Lung (tissue), 16 donors: ENCODE measurements around the gene TRIM17. TPM values are rescaled to one million over a fixed set of nuclear protein-coding genes. Genes with fewer than 3 reads are reported as not detected.

ENCODE experiments used
- ATAC-seq: fragments of 200-7000 bp; cut with Tn5 transposase; one replicate; pipeline ENCODE4 v1.9.1; 2020; ENCODE audit warnings: moderate number of reproducible peaks; ENCODE audit not compliant: insufficient read depth, low FRiP score
- DNase-seq, 3 donors: peaks; one replicate each; pipeline ENCODE4 v3.0.0-alpha.2; 2013 to 2017
- H3K27ac ChIP-seq, 2 donors: one replicate each; pipeline ENCODE4 v1.5.1; 2013; ENCODE audit warnings: mild to moderate bottlenecking in 2 of 2, moderate library complexity in 2 of 2, control low read depth in 1 of 2, inconsistent platforms in 1 of 2, low read depth in 1 of 2, low read length in 1 of 2
- H3K27me3 ChIP-seq, 3 donors: one replicate each; pipeline ENCODE4 v1.5.1; 2013; ENCODE audit warnings: low read length in 2 of 3; ENCODE audit not compliant: control insufficient read depth in 3 of 3, insufficient read depth in 3 of 3
- H3K36me3 ChIP-seq, 4 donors: one replicate each; pipeline ENCODE4 v1.5.1; 2013; ENCODE audit warnings: low read length in 4 of 4, mild to moderate bottlenecking in 1 of 4, moderate library complexity in 1 of 4; ENCODE audit not compliant: control insufficient read depth in 4 of 4, insufficient read depth in 4 of 4
- H3K4me1 ChIP-seq, 5 donors: one replicate each; pipeline ENCODE4 v1.5.1; 2013; ENCODE audit warnings: low read length in 5 of 5, mild to moderate bottlenecking in 2 of 5, moderate library complexity in 1 of 5; ENCODE audit not compliant: control insufficient read depth in 5 of 5, insufficient read depth in 5 of 5
- H3K4me3 ChIP-seq: one replicate; pipeline ENCODE4 v1.5.1; 2013; ENCODE audit warnings: mild to moderate bottlenecking, control low read depth, moderate library complexity
- H3K9ac ChIP-seq, 2 donors: one replicate each; pipeline ENCODE4 v1.5.1; 2013; ENCODE audit warnings: low read length in 2 of 2, control low read depth in 1 of 2; ENCODE audit not compliant: insufficient read depth in 1 of 2
- H3K9me3 ChIP-seq, 4 donors: one replicate each; pipeline ENCODE4 v1.5.1; 2013; ENCODE audit warnings: low read length in 3 of 4, mild to moderate bottlenecking in 1 of 4, moderate library complexity in 1 of 4; ENCODE audit not compliant: control insufficient read depth in 4 of 4, insufficient read depth in 3 of 4
- WGBS, 2 donors: extraction: QIAGEN DNeasy Blood & Tissue Kit; methylation state at CpG; one replicate each; pipeline ENCODE4 v1.1.7; 2013; 5-methylcytosine and 5-hydroxymethylcytosine counted together
- long read RNA-seq, 5 donors: transcript quantifications; one replicate each; lab custom pipeline, GENCODE V29; 2026
- polyA plus RNA-seq, 2 donors: library from polyadenylated mRNA; stranded (reverse); fragments of 200-250 nt; gene quantifications; one replicate each; pipeline ENCODE4 v1.2.1, GENCODE V29; 2013
- total RNA-seq, 2 donors: library from RNA; depleted of rRNA in 1 of 2; stranded (reverse); fragments of >200 nt in 1 of 2; gene quantifications; one replicate each; pipeline ENCODE4 v1.2.1, GENCODE V29; 2014 to 2021
- TF ChIP-seq, protein P1 (sequence below): IDR thresholded peaks from 2 replicates; pipeline ENCODE4 v1.5.1; 2012; ENCODE audit warnings: mild to moderate bottlenecking; ENCODE audit errors: control extremely low read depth, extremely low read depth
- donor health status: control.
- donor health status: control.
- donor health status: Bipolar disorder and iron deficiency.
- donor health status: healthy.
- donor health status: DM: yes; HTN: yes; CAD: no.

TRIM17 gene, protein sequence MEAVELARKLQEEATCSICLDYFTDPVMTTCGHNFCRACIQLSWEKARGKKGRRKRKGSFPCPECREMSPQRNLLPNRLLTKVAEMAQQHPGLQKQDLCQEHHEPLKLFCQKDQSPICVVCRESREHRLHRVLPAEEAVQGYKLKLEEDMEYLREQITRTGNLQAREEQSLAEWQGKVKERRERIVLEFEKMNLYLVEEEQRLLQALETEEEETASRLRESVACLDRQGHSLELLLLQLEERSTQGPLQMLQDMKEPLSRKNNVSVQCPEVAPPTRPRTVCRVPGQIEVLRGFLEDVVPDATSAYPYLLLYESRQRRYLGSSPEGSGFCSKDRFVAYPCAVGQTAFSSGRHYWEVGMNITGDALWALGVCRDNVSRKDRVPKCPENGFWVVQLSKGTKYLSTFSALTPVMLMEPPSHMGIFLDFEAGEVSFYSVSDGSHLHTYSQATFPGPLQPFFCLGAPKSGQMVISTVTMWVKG
- total RNA-seq, result 1 to 10 TPM; 2.2 to 3.3 TPM
- polyA plus RNA-seq, result 1 to 10 TPM; 1.0 to 1.5 TPM
- long read RNA-seq, donor 1, result 0 reads
- long read RNA-seq, donor 2, result 0 reads
- long read RNA-seq, donor 3, result 0 reads
- long read RNA-seq, donor 4, partial matches to known transcripts, result 0 of 1 reads
- long read RNA-seq, donor 4, other reads (novel, unspliced or antisense), result 0 of 1 reads
- long read RNA-seq, donor 5, result 0 reads

DNA sequence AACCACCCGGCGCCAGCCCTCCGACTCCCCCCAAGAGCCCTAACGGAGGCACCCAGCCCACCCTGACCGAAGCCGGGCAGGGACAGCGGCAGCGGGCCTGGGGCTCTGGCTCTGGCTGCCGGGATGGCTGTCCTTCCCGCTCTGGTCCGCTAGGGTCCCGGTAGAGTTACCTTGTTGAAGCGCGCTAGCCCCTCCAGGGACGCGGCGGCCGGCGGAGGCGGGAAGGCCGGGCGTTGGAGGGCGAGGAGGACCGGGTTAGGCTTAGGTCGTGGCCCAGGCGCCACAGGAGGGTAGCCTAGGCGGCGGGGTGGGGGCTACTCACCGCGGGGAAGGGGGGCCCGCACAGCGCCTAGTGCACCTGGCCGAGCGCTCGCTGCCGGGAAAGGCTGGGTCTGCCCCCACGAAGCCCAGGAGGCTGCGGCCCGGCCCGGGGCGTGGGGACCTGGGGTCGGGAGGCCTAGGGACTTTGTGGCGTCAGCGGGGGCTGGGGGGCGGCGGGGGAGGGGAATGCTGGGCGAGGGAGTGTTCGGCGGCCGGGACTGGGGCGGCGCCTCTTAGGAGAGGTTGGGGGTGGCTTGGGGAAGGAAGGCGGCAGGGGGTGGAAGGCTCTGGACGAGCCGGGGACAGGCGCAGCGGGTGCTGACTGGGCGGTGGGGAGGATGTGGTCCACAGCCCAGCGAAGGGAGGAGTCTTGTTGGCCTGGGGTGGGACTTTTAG, at the start of gene TRIM17:
Gene TRIM17, minus strand, starts transcription at position 645 of the 717 bp plus-strand sequence. CDS start 1,789 bp downstream, outside the sequence.
- Histone ChIP-seq H3K27me3 (peaks cover 0 to 30% (median 21%) of the 10 kb centered on the region in 3 donors), H3K27ac (no peak within 1 kb of the TSS), H3K9ac (no peak within 1 kb of the TSS), H3K4me3 (no peak within 1 kb of the TSS), H3K9me3 (peaks cover 0 to 3% (median 0%) of the 10 kb centered on the region in 4 donors), H3K36me3 (peaks cover 0 to 3% (median 0%) of the 10 kb centered on the region in 4 donors), H3K4me1 (peaks cover 0 to 12% (median 7%) of the 10 kb centered on the region in 5 donors)
- DNase-seq (peak; percentile 18 to 54 (median 41)), ATAC-seq (peak; percentile 55)
- WGBS, 2 donors, result 1 to 2% methylated on average over 59 of the region's 59 CpGs
- TF ChIP-seq, protein P1, sequence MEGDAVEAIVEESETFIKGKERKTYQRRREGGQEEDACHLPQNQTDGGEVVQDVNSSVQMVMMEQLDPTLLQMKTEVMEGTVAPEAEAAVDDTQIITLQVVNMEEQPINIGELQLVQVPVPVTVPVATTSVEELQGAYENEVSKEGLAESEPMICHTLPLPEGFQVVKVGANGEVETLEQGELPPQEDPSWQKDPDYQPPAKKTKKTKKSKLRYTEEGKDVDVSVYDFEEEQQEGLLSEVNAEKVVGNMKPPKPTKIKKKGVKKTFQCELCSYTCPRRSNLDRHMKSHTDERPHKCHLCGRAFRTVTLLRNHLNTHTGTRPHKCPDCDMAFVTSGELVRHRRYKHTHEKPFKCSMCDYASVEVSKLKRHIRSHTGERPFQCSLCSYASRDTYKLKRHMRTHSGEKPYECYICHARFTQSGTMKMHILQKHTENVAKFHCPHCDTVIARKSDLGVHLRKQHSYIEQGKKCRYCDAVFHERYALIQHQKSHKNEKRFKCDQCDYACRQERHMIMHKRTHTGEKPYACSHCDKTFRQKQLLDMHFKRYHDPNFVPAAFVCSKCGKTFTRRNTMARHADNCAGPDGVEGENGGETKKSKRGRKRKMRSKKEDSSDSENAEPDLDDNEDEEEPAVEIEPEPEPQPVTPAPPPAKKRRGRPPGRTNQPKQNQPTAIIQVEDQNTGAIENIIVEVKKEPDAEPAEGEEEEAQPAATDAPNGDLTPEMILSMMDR, result no peak

DNA sequence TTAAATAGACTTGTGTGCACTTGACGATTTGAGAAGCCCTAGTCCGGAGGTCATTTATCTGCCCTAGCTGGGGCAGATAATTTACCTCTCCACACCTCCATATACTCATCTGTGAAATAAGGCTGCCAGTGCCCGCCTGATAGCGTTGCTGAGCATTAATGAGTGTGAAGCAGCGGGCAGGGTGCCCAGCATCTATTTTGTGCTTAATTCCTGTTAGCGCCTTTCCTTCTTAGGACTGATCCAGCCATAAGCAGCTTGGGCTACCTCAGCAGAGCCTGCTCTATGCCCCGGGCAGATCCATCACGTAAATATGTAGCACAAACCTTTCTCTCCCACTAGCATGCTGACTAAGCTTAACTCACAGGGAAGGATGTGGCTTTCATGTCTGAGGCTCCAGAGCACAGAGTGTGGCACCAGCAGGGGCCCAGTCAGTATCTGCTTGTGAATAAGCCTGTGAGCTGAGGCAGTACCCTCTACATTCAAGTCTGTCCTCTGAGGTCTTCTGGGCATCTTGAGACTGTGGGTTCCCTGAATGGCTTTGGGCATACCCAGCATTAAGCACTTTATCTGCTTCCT, 49.0 kb upstream of the TRIM17 start:
- Histone ChIP-seq H3K36me3 (no peaks in the 10 kb centered on the region), H3K4me3 (no peak overlapping the region), H3K9me3 (peaks cover 0 to 2% (median 0%) of the 10 kb centered on the region in 4 donors), H3K4me1 (peaks cover 0 to 10% (median 0%) of the 10 kb centered on the region in 5 donors), H3K9ac (no peak overlapping the region), H3K27ac (no peak overlapping the region), H3K27me3 (peaks cover 14 to 88% (median 84%) of the 10 kb centered on the region in 3 donors)
- ATAC-seq, result no peak
- DNase-seq, result no peak
- TF ChIP-seq, protein P1, result no peak
- WGBS, 2 donors, result 53 to 67% methylated on average over 8 of the region's 8 CpGs

DNA sequence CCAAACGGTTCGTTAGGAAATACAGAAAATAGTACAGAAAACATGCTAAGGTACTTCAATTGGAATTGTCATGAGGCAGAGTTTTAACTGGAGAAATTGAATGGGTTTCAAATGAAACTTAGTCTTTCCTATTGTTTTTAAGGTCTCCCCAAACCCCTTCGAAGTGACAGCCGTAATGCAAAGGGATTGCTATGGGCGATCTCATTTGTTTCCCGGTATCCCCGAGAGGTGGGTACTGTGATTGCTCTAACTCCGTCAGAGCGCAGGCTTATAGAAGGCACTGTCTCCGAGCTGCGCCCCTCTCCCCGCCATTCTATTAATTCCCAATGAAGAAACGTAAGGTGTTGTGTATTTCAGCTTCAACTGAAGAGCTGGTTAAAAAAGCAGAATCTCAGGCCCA, 48.5 kb upstream of the TRIM17 start:
- Histone ChIP-seq H3K4me3 (no peak overlapping the region), H3K27me3 (peaks cover 14 to 86% (median 84%) of the 10 kb centered on the region in 3 donors), H3K4me1 (peaks cover 0 to 10% (median 0%) of the 10 kb centered on the region in 5 donors), H3K36me3 (no peaks in the 10 kb centered on the region), H3K27ac (no peak overlapping the region), H3K9me3 (peaks cover 0 to 2% (median 0%) of the 10 kb centered on the region in 4 donors), H3K9ac (no peak overlapping the region)
- DNase-seq (no peak), ATAC-seq (no peak)
- TF ChIP-seq, protein P1, result no peak
- WGBS, 2 donors, result 18 to 23% methylated on average over 13 of the region's 13 CpGs
